DMS 273 (cell line): ENCODE results near the gene NEU2.

Source experiments
- DNase-seq: peaks from one replicate; lab custom pipeline; 2025; ENCODE audit not compliant: unreplicated experiment; lab: John Stamatoyannopoulos, UW

The NEU2 gene

GRCh38 chr2:233032551-233033320 lies at the start of gene NEU2:
Gene NEU2 (plus strand): TSS chr2:233032672. CDS start chr2:233032672, 0 bp downstream.
- DNase-seq: no peak

DNA sequence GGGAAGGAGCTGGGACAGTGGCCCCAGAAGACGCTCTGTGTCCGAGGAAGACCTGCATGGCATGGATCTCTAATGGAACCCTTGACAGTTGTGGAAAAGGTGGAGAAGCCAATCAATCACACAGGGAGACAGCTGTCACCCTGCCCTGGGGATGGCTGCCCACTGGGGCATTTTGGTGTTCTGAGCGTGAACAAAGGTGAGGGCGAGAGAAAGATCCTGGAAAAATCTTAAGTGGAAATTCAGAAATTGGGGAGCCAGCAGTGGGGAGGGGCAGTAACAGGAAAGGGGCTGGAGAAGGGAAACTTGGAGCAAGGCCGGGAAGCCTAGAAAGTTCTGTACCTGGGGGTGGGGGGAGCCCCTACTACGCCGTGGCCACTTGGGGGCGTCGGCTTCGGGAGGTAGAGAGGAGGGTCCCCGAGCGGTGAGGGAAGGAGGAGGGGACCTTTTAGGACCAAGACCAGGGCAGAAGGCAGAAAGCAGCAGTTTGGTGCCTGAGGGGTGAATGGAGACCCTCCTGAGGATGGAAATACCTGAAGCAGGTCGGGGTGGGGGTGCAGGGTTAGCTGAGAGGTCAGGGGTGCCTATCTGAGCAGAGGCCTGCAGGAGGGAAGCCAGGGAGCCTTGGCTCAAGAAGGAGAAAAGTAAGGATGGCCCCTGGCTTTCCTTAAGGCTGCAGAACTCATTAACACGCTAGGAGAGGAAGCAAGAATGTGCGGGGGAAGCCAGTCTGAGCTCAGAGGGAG lies 49.4 kb upstream of the NEU2 start:
- DNase-seq: no peak

- DNase-seq: no peak
Observed at GRCh38 chr2:232983669-232984140, 48.8 kb upstream of the NEU2 start.

DNA sequence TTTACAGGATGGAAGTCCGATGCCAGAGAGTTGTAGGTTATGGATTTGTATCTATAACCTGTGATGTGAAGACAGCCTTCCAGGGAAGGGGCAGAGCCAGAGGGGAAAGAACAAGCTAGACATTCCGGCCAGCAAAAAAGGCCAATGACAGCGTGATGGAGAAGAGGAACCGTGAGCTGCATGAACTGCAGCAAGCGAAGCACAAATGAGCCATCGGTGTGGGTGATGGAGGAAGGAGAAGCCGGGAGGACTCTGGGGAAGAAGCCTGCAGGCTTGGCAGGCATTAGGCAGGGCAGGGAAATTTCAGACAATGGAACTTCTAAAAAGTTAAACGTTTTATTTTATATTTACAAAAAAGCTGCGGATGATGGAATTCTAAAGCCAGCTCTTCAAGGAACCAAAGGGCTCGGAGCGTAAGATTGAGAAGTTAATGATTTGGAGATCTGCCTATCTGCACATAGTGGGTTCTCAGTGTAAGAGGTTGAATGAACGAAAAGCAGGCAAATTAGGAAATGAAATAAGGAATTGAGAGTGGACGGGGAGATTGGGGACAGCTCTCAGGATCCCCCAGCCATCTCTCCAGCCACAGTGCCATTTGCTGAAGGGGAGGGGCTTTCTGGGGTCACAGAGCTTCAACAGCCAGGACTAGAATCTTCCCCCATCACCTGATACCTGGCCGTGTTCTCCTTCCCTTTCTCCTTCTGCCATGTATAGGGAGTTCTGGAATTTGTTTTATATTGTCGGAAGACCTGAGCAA lies 47.8 kb upstream of the NEU2 start:
- DNase-seq: no peak

- DNase-seq: no peak
Observed at GRCh38 chr2:232986155-232986554, 46.3 kb upstream of the NEU2 start.

DNA sequence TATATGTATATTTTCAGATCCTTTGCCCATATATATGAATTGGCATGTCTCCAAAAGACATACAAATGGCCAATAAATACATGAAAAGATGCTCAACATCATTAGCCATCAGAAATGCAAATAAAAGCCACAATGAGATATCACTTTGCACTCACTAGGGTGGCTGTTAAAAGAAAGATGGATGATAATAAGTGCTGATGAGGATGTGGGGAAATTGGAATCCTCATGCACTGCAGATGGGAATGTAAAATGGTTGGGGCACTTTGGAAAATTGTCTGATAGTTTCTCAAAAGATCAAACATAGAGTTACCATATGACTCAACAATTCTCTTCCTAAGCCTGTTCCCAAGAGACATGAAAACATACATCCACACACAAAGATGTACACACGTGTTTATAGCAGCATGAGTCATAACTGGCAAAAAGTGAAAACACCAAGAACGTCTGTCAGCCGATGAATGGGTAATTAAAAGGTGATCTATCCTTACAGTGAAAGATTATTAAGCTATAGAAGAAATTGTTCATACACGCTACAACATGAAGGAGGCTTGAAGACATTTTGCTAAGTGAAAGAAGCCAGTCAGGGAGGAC lies 39.1 kb upstream of the NEU2 start:
- DNase-seq: no peak

DNA sequence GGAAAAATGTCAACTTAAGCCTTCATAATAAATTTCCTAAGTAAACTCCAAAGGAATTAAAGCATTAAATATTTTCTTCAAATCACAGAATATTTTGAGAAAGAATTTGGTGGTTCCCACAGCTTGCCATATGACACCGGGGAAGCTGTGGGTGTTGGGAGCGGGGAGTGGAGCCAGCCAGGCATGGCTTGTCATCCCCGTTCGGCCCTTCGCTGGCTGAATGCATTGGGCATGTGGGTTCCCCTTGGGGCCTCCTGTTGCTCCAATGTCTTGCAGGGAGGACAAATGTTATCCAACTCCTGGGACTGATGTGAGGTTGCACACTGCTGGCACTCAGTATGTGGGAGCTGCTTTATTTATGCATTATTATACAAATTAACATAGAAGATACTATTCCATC lies 38.0 kb upstream of the NEU2 start:
- DNase-seq: no peak

DNA sequence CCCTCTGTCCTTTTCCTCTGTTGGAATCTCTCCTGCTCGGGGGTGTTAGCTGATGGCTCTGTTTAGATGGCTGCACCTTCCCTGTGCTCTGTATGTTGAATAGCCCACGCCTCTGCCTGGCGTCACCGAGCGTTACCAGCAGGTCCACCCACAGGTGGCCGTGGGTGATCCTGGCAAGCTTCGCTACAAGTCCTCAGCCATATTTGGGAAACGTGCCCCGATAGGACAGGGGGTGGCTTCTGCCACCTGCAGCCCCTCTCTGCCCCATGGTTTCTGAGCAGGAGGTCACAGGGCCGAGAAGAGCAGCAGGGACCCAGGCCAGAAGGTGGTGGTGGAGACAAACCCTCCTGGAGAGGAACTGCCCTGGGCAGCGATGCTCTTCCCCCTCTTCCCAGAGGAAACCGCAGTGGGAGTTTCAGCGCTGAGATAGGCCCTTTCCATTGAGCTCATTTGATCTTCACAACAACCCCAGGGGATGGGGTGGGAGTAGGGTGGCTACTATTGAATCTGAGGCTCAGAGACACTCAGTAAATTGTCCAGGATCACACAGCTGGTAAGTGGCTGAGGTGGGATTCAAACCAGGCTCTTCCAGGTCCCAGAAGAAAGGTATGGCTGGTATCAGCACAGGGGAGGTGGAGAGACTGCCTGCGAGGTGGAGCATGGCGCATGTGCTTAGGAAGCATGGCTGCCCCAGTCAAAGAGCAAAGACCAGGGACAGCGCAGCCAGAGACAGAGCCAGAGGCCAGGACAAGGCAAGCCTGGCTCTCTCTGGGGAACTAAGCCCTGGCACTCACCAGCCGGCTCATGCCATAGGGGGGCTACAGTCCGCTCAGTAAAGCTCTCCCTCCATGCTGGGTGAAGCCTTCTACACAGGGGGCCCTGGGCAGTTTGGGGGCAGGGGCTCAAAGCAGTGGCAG lies 34.5 kb upstream of the NEU2 start:
- DNase-seq: no peak

DNA sequence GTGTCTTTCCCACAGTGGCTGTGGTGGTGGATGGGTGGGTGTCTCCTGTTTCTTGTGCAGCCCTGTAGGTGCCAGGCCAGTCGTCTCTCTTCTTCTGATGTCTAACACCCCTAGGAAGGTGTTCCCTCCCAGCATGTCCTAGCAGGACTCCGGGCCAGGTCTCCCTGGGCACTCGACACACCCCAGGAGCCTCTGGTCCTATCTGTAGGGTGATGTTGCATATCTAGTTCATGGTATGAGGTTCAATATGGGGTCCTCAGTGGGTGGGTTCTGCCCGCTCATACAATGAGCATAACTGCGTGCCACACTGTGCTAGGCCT lies 33.8 kb upstream of the NEU2 start:
- no peak for DNase-seq

DNA sequence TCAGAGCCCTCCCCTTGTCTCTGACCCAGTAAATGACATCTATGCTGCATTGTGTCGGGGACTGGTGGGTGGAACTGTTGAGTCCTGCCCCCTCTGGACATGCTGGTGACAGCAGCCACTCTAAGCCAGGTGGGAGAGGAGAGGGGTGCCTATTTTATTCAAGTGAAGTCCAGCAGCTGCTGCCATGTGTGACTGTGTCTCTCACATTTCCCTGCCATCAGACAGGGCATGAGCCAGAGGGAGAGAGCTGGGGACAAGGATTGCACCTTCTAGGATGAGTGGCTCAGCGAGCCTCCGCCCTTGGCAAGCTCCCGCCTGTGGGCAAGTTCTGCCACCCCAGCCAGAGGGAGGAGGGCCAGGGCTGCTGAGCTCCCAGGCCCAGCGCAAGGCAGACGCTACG lies 33.1 kb upstream of the NEU2 start:
- no peak for DNase-seq

DNA sequence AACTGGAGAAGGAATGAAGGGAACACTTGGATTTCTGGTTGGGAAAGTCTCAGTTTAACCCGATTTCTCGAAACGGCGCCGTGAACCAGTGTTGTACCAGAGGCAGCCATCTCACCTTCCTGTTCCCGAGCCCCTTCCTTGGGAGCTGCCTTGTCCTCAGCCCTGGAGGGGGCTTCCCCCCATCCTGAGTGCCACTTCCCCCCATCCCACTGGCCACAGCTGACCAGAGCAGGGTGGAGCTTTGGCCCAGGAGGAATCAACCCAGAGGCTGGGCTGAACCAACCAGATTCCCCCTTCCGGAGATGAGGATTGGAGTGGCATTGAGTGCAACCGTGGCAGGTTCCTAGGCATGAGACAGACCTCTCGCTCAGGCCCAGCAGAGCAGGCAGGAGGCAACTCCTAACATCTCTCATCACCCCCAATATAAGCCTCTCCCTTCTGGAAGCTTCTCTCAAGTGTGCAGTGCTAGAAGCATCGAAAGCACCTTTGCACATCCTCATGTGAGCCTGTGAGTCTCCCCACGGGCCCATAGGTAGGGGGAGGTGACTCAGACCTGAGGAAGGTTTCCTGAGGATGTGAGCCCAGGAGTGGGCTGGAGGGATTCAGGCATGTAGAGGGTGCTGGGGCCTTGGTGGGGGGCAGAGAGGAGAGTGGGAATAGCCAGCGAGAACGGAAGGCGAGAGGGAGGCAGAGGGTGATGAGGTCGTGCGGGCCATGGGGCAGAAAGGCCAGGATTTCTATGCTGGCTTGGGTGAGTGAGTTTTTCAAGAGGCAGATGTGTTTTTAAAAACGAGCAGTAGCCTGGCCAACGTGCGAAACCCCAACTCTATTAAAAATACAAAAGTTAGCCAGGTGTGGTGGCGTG lies 31.4 kb upstream of the NEU2 start:
- DNase-seq: no peak

- DNase-seq: no peak
Observed at GRCh38 chr2:233002829-233003657, 29.4 kb upstream of the NEU2 start.

GRCh38 chr2:233003658-233004555 lies 28.6 kb upstream of the NEU2 start:
- DNase-seq: no peak

GRCh38 chr2:233005096-233005495 lies 27.4 kb upstream of the NEU2 start:
- no peak for DNase-seq

GRCh38 chr2:233006648-233007047 lies 25.8 kb upstream of the NEU2 start:
- DNase-seq: no peak

GRCh38 chr2:233007270-233007669 lies 25.2 kb upstream of the NEU2 start:
- no peak for DNase-seq

- no peak for DNase-seq
Observed at GRCh38 chr2:233007739-233008138, 24.7 kb upstream of the NEU2 start.

DNA sequence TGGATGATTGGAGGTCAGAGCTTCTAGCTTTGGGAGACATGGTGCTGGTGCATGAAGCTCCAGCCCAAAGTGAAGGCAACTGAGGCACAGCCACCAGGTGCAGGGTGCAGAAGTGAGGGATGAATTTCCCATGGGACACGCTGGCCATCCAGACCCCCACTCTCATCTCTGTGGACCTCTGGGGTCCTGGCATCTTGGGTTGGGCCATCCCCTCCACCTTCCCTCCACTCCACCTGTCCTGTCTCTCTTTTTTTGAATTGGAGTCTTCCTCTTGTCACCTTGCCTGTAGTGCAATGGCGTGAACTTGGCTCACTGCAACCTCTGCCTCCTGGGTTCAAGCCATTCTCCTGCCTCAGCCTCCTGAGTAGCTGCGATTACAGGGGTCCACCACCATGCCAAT lies 22.8 kb upstream of the NEU2 start:
- DNase-seq: no peak
